ENCODE data around the gene LRTM2. TPM values are rescaled to one million over a fixed set of nuclear protein-coding genes. Genes with fewer than 3 reads are reported as not detected.
A peak's percentile ranks its signal among the peaks of the same experiment; 100 is the strongest.
"Not testable (repeated sequence)": the region's sequence is repeated elsewhere in the genome, so short reads cannot be mapped to it uniquely, and the experiment has no call there.

Gene LRTM2
- total RNA-seq, 1 experiment from 2014 or later = not detected

DNA sequence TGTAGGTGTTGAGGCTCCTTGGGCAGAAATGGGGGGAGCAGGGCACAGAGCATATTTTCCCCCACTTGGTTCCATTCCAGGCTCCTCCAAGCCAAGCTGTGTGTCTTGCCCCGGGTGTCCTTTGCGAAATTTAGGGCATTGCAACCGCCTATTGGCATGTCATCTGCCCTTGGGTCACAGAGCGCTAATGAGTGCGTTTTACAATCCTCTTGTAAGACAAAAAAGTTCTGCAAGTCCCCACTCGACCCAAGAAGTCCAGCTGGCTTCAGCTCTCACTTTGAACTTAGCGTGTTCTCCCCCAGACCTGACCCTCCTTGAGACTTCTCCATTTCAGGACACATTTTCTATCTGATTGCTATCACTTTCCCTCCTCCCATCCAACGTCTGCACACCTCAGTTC is 6.1 kb upstream of the LRTM2 start:
- DNase-seq = no peak
- Histone ChIP-seq H3K27ac (no peak overlapping the region), H3K9me3 (replicated peaks) (no peaks in the 10 kb centered on the region), H3K36me3 (no peaks in the 10 kb centered on the region), H3K27me3 (peaks cover 2% of the 10 kb centered on the region; the same call in 1 of the 2 replicates), H3K4me3 (no peak overlapping the region), H3K4me1 (no peaks in the 10 kb centered on the region)

GRCh38 chr12:1815108-1815507 is 5.3 kb upstream of the LRTM2 start:
- DNase-seq = no peak
- Histone ChIP-seq H3K36me3 (no peaks in the 10 kb centered on the region), H3K4me3 (no peak overlapping the region), H3K27me3 (peaks cover 10% of the 10 kb centered on the region), H3K4me1 (0 out of 2 replicates have a peak, but pooled peaks cover 4% of the 10 kb centered on the region), H3K9me3 (replicated peaks) (no peaks in the 10 kb centered on the region), H3K27ac (no peak overlapping the region)

DNA sequence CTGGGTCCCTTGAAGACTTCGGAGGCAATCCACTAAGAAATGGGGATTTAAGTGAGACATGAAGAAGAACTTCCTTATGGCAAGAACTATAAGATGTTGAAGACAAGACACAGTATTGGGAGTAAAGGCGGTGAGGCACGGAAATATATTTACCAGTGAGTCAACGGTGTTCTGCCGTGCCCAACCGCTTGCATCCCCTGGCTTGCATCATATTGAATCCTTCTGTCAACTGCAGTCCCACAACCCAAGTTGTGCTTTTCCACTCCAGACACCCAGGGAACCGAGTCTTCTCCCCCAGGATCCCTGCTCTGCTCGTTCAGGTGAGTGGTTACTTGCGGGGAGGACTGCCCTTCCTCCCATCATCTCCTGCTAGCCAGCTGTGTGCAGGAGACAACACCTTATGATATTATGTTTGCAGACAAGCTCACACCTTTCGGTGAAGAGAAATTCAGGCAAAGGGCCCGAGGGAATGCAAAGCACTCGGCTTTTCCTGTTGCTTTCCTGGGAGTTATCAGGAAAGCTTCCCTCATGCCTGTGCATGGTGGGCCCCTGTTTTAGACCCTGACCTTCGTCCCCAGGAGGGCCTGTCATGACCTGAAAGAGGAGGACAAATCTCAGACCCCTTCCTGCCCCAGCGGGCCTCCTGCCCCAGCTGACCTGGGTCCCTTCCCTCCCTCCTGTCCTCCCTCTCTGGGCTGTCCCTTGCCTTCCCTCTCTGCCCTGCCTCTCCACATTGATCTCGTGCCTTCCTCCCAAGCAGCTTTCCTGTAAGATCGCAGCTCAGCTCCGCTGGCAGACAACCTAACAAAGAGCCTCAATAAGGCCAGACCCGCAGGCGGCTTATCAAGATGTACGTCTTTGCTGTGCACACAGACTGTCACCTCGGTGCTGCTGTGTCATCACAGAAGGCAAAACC is 4.3 kb upstream of the LRTM2 start:
- Histone ChIP-seq H3K4me1 (0 out of 2 replicates have a peak, but pooled peaks cover 4% of the 10 kb centered on the region), H3K36me3 (no peaks in the 10 kb centered on the region), H3K4me3 (no peak overlapping the region), H3K27ac (no peak overlapping the region), H3K9me3 (replicated peaks) (no peaks in the 10 kb centered on the region), H3K27me3 (peaks cover 20% of the 10 kb centered on the region)
- no peak for DNase-seq

- Histone ChIP-seq H3K9me3 (replicated peaks) (no peaks in the 10 kb centered on the region), H3K36me3 (no peaks in the 10 kb centered on the region), H3K27ac (no peak overlapping the region), H3K4me3 (no peak overlapping the region), H3K4me1 (0 out of 2 replicates have a peak, but pooled peaks cover 4% of the 10 kb centered on the region), H3K27me3 (peaks cover 27% of the 10 kb centered on the region)
- DNase-seq = no peak
These were observed 3.5 kb upstream of the LRTM2 start for GRCh38 chr12:1816730-1817348.

DNA sequence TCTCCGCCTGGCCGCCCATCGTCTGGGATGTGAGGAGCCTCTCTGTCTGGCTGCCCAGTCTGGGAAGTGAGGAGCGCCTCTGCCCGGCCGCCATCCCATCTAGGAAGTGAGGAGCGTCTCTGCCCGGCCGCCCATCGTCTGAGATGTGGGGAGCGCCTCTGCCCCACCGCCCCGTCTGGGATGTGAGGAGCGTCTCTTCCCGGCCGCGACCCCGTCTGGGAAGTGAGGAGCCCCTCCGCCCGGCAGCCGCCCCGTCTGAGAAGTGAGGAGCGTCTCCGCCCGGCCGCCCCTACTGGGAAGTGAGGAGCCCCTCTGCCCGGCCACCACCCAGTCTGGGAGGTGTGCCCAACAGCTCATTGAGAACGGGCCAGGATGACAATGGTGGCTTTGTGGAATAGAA is 2.4 kb upstream of the LRTM2 start:
- H3K4me1 ChIP-seq; H3K4me3 ChIP-seq; H3K9me3 ChIP-seq (replicated peaks); DNase-seq; H3K36me3 ChIP-seq; H3K27ac ChIP-seq: not testable (repeated sequence)
- H3K27me3 ChIP-seq = peaks cover 38% of the 10 kb centered on the region

GRCh38 chr12:1819050-1819449 is 1.3 kb upstream of the LRTM2 start:
- H3K27me3 ChIP-seq = peaks cover 42% of the 10 kb centered on the region

DNA sequence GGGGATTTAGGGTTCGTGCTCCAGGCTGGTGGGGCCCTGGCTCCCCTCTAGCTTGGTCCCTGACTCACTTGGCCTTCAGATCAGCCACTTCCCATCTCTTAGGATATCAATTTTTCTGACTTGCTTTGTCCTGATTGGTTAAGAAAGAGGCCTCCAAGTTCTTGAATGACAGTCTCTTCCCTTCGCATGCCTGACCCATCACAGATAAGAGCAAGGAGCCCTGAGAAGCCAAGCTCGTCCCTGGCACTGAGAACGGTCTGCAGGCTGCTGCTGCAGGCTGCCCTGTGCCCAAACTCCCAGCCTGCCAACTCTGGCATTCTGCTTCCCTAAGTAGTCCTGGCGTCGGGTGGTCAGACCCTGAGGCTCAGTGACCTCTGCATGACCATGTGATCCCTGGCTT is 794 bp upstream of the LRTM2 start:
- H3K27me3 ChIP-seq = peaks cover 42% of the 10 kb centered on the region

More at GRCh38 chr12:1819050-1819449, 1.3 kb upstream of the LRTM2 start:
- no peak overlapping the region for H3K27ac ChIP-seq
- H3K9me3 ChIP-seq (replicated peaks) = no peaks in the 10 kb centered on the region
- DNase-seq = no peak
- no peak overlapping the region for H3K4me3 ChIP-seq
- no peaks in the 10 kb centered on the region for H3K36me3 ChIP-seq
- 0 out of 2 replicates have a peak, but pooled peaks cover 4% of the 10 kb centered on the region for H3K4me1 ChIP-seq

DNA sequence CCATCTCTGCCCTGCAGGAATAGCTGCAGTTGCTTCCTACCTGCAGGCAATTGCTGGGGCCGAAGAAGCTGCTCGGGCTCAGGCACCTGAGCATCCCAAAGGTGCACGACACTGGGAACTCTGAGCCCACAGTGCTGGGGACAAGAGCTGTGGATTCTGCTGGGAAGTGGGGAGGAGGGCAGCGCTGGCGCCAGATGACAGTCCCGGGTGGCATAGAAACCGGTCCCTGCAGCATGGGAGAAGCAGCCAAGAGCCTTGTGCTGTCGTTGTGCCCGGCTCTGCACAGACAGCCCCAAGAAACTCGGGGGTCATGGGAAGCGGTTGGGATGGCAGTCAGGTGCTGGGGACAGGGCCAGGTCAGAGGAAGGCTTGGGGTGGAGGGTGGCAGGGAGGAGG is 529 bp downstream of the LRTM2 start:
- Histone ChIP-seq H3K27me3 (peaks cover 42% of the 10 kb centered on the region), H3K9me3 (replicated peaks) (no peaks in the 10 kb centered on the region), H3K27ac (no peak overlapping the region), H3K4me3 (no peak overlapping the region), H3K36me3 (no peaks in the 10 kb centered on the region), H3K4me1 (0 out of 2 replicates have a peak, but pooled peaks cover 4% of the 10 kb centered on the region)
- no peak for DNase-seq

More for the DNA sequence above, 794 bp upstream of the LRTM2 start:
- 0 out of 2 replicates have a peak, but pooled peaks cover 4% of the 10 kb centered on the region for H3K4me1 ChIP-seq
- no peaks in the 10 kb centered on the region for H3K36me3 ChIP-seq
- no peaks in the 10 kb centered on the region for H3K9me3 ChIP-seq (replicated peaks)
- DNase-seq = no peak
- H3K4me3 ChIP-seq = no peak overlapping the region
- H3K27ac ChIP-seq = no peak overlapping the region

DNA sequence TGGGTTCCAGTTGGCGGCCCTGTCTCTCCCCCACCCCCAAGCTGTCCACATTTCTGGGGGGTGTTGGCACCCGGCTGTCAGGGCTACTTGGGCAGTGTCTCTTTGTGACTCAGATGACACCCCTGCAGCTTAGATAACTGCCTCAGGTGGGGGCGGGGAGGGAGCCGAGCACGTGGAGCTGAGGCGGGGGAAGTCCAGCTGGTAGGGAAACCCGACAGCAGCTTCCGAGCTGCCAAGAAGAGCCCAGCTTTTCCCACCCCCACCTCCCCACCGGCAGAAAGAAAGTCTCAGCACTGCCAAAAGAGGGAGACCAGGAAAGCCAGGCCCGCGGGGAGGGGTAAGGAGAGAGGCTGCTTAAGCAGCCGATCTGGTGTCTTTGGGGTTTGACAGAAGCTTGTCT is 1.4 kb downstream of the LRTM2 start:
- H3K36me3 ChIP-seq = no peaks in the 10 kb centered on the region
- H3K9me3 ChIP-seq (replicated peaks) = no peaks in the 10 kb centered on the region
- H3K27me3 ChIP-seq = peaks cover 42% of the 10 kb centered on the region
- 0 out of 2 replicates have a peak, but pooled peaks cover 4% of the 10 kb centered on the region for H3K4me1 ChIP-seq
- H3K27ac ChIP-seq = no peak overlapping the region
- H3K4me3 ChIP-seq = no peak overlapping the region
- no peak for DNase-seq

- H3K4me1 ChIP-seq = 0 out of 2 replicates have a peak, but pooled peaks cover 4% of the 10 kb centered on the region
These were observed 2.3 kb downstream of the LRTM2 start for GRCh38 chr12:1822699-1823098.

DNA sequence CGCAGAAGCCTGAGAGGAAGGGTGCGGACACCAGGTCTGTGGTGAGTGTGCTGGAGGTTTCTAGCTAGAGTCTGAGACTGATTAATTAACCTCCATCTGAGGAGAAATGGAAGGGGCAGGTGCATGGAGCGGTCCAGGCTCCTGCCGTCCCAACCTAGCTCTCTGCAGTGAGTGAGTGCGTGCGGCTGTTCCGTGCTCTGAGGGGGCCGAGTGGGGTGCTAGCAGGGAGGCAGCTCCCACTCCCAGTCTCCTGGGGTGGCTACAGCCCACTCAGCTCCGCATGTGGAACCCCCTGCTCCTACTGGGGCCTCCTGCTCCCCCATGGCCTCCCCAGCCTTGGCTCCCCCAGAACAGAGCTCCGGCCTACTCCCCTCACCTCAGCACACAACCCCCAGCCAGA is 2.9 kb downstream of the LRTM2 start:
- H3K9me3 ChIP-seq (replicated peaks) = no peaks in the 10 kb centered on the region
- peaks cover 42% of the 10 kb centered on the region for H3K27me3 ChIP-seq
- H3K27ac ChIP-seq = no peak overlapping the region
- H3K36me3 ChIP-seq = no peaks in the 10 kb centered on the region
- H3K4me1 ChIP-seq = 0 out of 2 replicates have a peak, but pooled peaks cover 4% of the 10 kb centered on the region
- H3K4me3 ChIP-seq = no peak overlapping the region
- DNase-seq = no peak

More at GRCh38 chr12:1822699-1823098, 2.3 kb downstream of the LRTM2 start:
- no peaks in the 10 kb centered on the region for H3K36me3 ChIP-seq
- H3K4me3 ChIP-seq = no peak overlapping the region
- no peak overlapping the region for H3K27ac ChIP-seq
- peaks cover 42% of the 10 kb centered on the region for H3K27me3 ChIP-seq
- H3K9me3 ChIP-seq (replicated peaks) = no peaks in the 10 kb centered on the region
- DNase-seq = no peak

DNA sequence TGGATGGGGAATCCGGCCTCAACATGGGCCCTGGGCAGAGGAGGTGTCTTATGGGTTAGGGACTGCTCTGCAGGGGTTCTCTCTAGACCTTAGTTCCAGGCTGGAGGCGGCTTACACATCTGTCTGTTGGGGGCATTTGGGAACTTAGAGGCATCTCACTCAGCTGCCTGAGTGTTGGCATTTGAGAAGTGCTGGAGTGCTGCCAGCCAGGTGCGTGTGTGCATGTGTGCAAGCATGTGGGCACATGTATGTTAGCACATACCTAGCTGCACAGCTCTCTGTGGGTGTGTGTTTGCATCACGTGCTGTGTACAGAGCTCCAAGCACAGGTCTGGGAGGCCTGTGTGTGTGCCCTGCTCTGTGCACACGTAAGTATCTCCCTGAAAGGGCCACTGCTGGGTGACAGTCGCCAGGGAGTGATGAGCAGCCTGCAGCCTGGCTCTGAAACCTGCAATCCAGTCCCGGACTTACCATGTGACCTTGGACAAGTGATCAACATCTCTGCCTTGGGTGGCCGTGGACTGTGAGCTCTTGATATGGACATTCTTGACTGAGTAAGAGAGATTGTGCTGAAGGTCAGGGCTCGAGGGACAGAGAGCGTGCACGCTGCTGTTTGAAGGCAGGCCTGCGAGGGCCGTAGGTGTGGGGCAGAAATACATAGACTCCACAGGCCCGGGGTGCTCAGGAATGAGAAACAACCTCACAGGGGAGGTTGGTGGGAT is 5.2 kb downstream of the LRTM2 start:
- Histone ChIP-seq H3K9me3 (replicated peaks) (no peaks in the 10 kb centered on the region), H3K4me1 (no peaks in the 10 kb centered on the region), H3K36me3 (no peaks in the 10 kb centered on the region), H3K27ac (no peak overlapping the region), H3K27me3 (peaks cover 28% of the 10 kb centered on the region), H3K4me3 (no peak overlapping the region)
- no peak for DNase-seq

DNA sequence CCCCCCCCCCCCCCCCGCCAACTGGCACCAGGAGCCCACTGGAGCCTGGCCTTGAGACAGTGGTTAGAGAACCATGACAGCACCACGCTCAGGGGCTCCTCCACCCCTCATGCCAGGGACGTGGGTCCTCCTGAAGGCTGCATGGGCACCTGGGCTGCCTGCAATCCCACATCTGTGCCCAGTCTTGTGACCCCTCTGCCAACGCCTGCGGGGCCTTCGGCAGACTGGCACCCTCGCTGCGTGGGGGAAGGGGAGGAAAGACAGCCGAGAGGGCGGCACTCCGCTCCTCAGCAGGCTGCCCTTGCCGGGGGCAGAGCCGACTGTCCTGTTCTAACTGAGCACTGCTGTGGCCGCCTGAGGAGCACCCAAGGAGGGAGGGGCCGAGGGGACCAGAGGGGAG is 6.0 kb downstream of the LRTM2 start:
- Histone ChIP-seq H3K27ac (no peak overlapping the region), H3K4me3 (no peak overlapping the region), H3K27me3 (peaks cover 19% of the 10 kb centered on the region), H3K36me3 (no peaks in the 10 kb centered on the region), H3K4me1 (peaks cover 2% of the 10 kb centered on the region; the same call in 1 of the 2 replicates), H3K9me3 (replicated peaks) (no peaks in the 10 kb centered on the region)
- DNase-seq = no peak

- peaks cover 12% of the 10 kb centered on the region; the same call in 1 of the 2 replicates for H3K27me3 ChIP-seq
- no peak overlapping the region for H3K27ac ChIP-seq
- H3K4me3 ChIP-seq = no peak overlapping the region
- no peaks in the 10 kb centered on the region for H3K9me3 ChIP-seq (replicated peaks)
- H3K4me1 ChIP-seq = peaks cover 2% of the 10 kb centered on the region; the same call in 1 of the 2 replicates
- DNase-seq = peak; percentile 33 to 45
- H3K36me3 ChIP-seq = no peaks in the 10 kb centered on the region
These were observed 6.7 kb downstream of the LRTM2 start for GRCh38 chr12:1826867-1827705.

Measured in SJCRH30 (cell line).